Keratinocyte (primary cell): ENCODE measurements around the gene DENND1C. TPM values are rescaled to one million over a fixed set of nuclear protein-coding genes. Genes with fewer than 3 reads are reported as not detected.

ENCODE experiments used
- DNase-seq: peaks from one replicate; pipeline ENCODE4 v3.0.0-alpha.2; 2011; ENCODE audit warnings: low read depth, missing footprints, low spot score
- FAIRE-seq: peaks from 2 replicates; lab custom pipeline; 2011; peaks lifted over from hg19 to GRCh38; lab: Jason Lieb, UNC
- H2AFZ ChIP-seq: 2 replicates; pipeline ENCODE4 v1.6.0; 2012; ENCODE audit warnings: low read length, control low read depth, inconsistent platforms; ENCODE audit not compliant: control insufficient read depth
- H3K27ac ChIP-seq: 2 replicates; pipeline ENCODE4 v1.5.1; 2011; ENCODE audit warnings: low read length; ENCODE audit not compliant: control insufficient read depth, insufficient read depth
- H3K27me3 ChIP-seq: 3 replicates; pipeline ENCODE4 v1.6.0; 2011; ENCODE audit warnings: low read length; ENCODE audit not compliant: control insufficient read depth, insufficient read depth; ENCODE audit errors: extremely low read depth
- H3K36me3 ChIP-seq, 2 experiments: 2 replicates in 1 of 2; 3 replicates in 1 of 2; pipeline ENCODE4 v1.5.1; 2011; ENCODE audit warnings: low read length in 2 of 2, mild to moderate bottlenecking in 1 of 2; ENCODE audit not compliant: control insufficient read depth in 2 of 2, insufficient read depth in 2 of 2; ENCODE audit errors: extremely low read depth in 1 of 2
- H3K4me1 ChIP-seq: 3 replicates; pipeline ENCODE4 v1.5.1; 2011; ENCODE audit warnings: low read length; ENCODE audit not compliant: control insufficient read depth, insufficient read depth; ENCODE audit errors: extremely low read depth
- H3K4me2 ChIP-seq: 3 replicates; pipeline ENCODE4 v1.6.0; 2011; ENCODE audit warnings: low read depth, low read length; ENCODE audit not compliant: control insufficient read depth, insufficient read depth; ENCODE audit errors: extremely low read depth
- H3K4me3 ChIP-seq, 3 experiments: fragments of 200-600 bp in 1 of 3; sonication (generic) in 1 of 3; 2 replicates in 2 of 3; 3 replicates in 1 of 3; pipeline ENCODE4 v1.5.1; 2011 to 2016; ENCODE audit warnings: low read length in 3 of 3, mild to moderate bottlenecking in 3 of 3, control low read depth in 2 of 3, inconsistent platforms in 1 of 3, low read depth in 1 of 3, mixed read lengths in 1 of 3, mixed run types in 1 of 3, moderate library complexity in 1 of 3; ENCODE audit not compliant: control insufficient read depth in 2 of 3, insufficient read depth in 2 of 3; ENCODE audit errors: extremely low read depth in 1 of 3
- H3K79me2 ChIP-seq: 2 replicates; pipeline ENCODE4 v1.6.0; 2012; ENCODE audit warnings: low read length; ENCODE audit not compliant: control insufficient read depth, insufficient read depth
- H3K9ac ChIP-seq: 3 replicates; pipeline ENCODE4 v1.6.0; 2011; ENCODE audit warnings: low read length; ENCODE audit not compliant: control insufficient read depth, insufficient read depth; ENCODE audit errors: extremely low read depth
- H3K9me1 ChIP-seq: 3 replicates; pipeline ENCODE4 v1.6.0; 2011; ENCODE audit warnings: low read length; ENCODE audit not compliant: control insufficient read depth, insufficient read depth; ENCODE audit errors: extremely low read depth
- H3K9me3 ChIP-seq: 2 replicates; pipeline ENCODE4 v1.5.1; 2012; ENCODE audit warnings: low read depth, low read length; ENCODE audit not compliant: control insufficient read depth
- H4K20me1 ChIP-seq: 3 replicates; pipeline ENCODE4 v1.6.0; 2011; ENCODE audit warnings: low read length; ENCODE audit not compliant: control insufficient read depth, insufficient read depth; ENCODE audit errors: extremely low read depth
- CTCF ChIP-seq, 3 experiments: IDR thresholded peaks in 1 of 3; conservative IDR thresholded peaks in 1 of 3; optimal IDR thresholded peaks in 1 of 3; 2 replicates in 2 of 3; 3 replicates in 1 of 3; pipeline versions ENCODE3 to v1.5.1; 2011; ENCODE audit warnings: low read length in 3 of 3, mild to moderate bottlenecking in 3 of 3, moderate library complexity in 2 of 3, control low read depth in 1 of 3, inconsistent platforms in 1 of 3; ENCODE audit not compliant: insufficient read depth in 2 of 3; ENCODE audit errors: extremely low read depth in 1 of 3
- EZH2 ChIP-seq: IDR thresholded peaks from one replicate; pipeline ENCODE4 v1.6.1; 2012; ENCODE audit warnings: inconsistent platforms, mild to moderate bottlenecking, low read length, moderate library complexity
- dilution Hi-C: fragments of 300-500 bp; cut with MboI; formaldehyde crosslinking; loops from one replicate; pipeline ENCODE4 v1.7.0; 2020; ENCODE audit warnings: low sequenced_read_pairs; ENCODE audit not compliant: extremely low pct_ligation_motif_present
- polyA plus RNA-seq, 5 experiments: library from polyadenylated mRNA; depleted of rRNA in 3 of 5; stranded (reverse) in 3 of 5; stranded (forward) in 1 of 5; unstranded in 1 of 5; fragments of >200 nt; gene quantifications; 1 replicate in 1 of 5; 2 replicates in 3 of 5; 3 replicates in 1 of 5; pipeline versions ENCODE4 v1.2.1 to v1.2.3, GENCODE V29; 2011 to 2012; ENCODE audit warnings: missing spikeins in 2 of 5, low read depth in 1 of 5, low replicate concordance in 1 of 5

The DENND1C gene
- polyA plus RNA-seq, 1 donor (not counting 4 experiments of a cell fraction or from before 2014, with no cell fraction given), result 0.09 TPM

GRCh38 chr19:6433165-6433564 is 48.4 kb downstream of the DENND1C start:
- H3K9me3 ChIP-seq, result no peaks in the 10 kb centered on the region

GRCh38 chr19:6431891-6432290 is 49.7 kb downstream of the DENND1C start:
- no peaks in the 10 kb centered on the region for H3K4me1 ChIP-seq
- dilution Hi-C loops, result no loop called here

More at GRCh38 chr19:6433165-6433564, 48.4 kb downstream of the DENND1C start:
- Histone ChIP-seq H3K4me1 (no peaks in the 10 kb centered on the region), H3K9ac (no peak overlapping the region), H3K36me3 (no peaks in the 10 kb centered on the region), H3K9me1 (no peaks in the 10 kb centered on the region), H4K20me1 (no peaks in the 10 kb centered on the region), H2AFZ (no peak overlapping the region), H3K27ac (no peak overlapping the region), H3K4me2 (no peak overlapping the region), H3K27me3 (no peaks in the 10 kb centered on the region), H3K79me2 (no peaks in the 10 kb centered on the region), H3K4me3 (no peak overlapping the region)
- DNase-seq (no peak), FAIRE-seq (no peak)
- no peak for TF ChIP-seq EZH2
- TF ChIP-seq CTCF (optimal IDR thresholded peaks at IDR 0.05 in 1 of 3, IDR thresholded peaks at IDR 0.05 in 1 of 3, conservative IDR thresholded peaks at IDR 0.05 in 1 of 3; ENCODE audit: extremely low read depth in 1 of 3, insufficient read depth in 2 of 3, low read length in 3 of 3), result no peak
- dilution Hi-C loops, result no loop called here

More at GRCh38 chr19:6431891-6432290, 49.7 kb downstream of the DENND1C start:
- Histone ChIP-seq H4K20me1 (no peaks in the 10 kb centered on the region), H3K4me2 (no peak overlapping the region), H3K36me3 (no peaks in the 10 kb centered on the region), H2AFZ (no peak overlapping the region), H3K27me3 (no peaks in the 10 kb centered on the region), H3K79me2 (no peaks in the 10 kb centered on the region), H3K9ac (no peak overlapping the region), H3K4me3 (no peak overlapping the region), H3K9me1 (no peaks in the 10 kb centered on the region), H3K27ac (no peak overlapping the region), H3K9me3 (no peaks in the 10 kb centered on the region)
- no peak for FAIRE-seq
- TF ChIP-seq EZH2, result no peak
- no peak for TF ChIP-seq CTCF (optimal IDR thresholded peaks at IDR 0.05 in 1 of 3, IDR thresholded peaks at IDR 0.05 in 1 of 3, conservative IDR thresholded peaks at IDR 0.05 in 1 of 3; ENCODE audit: extremely low read depth in 1 of 3, insufficient read depth in 2 of 3, low read length in 3 of 3)
- no peak for DNase-seq
